Activated naive CD4-positive, alpha-beta T cell treated with anti-CD3 and anti-CD28 coated beads for 36 hours (primary cell): Measurements from ENCODE around the gene CCR3. TPM values are rescaled to one million over a fixed set of nuclear protein-coding genes. Genes with fewer than 3 reads are reported as not detected.

Source experiments
- CTCF ChIA-PET: fragments of 350-600 bp; sonication (Branson Sonifier 250); formaldehyde crosslinking; loops from one replicate; lab custom pipeline; 2021; ENCODE audit warnings: antibody characterized with exemption; lab: Charles Lee
- DNase-seq: peaks from one replicate; pipeline ENCODE4 v3.0.0-alpha.2; 2020
- H3K27ac Mint-ChIP-seq: one replicate; pipeline ENCODE4 v1.8.0; 2021; ENCODE audit warnings: mild to moderate bottlenecking, mixed read lengths
- H3K27me3 Mint-ChIP-seq: one replicate; pipeline ENCODE4 v1.8.0; 2021; ENCODE audit warnings: low read depth, mixed read lengths
- H3K36me3 Mint-ChIP-seq: one replicate; pipeline ENCODE4 v1.8.0; 2021; ENCODE audit warnings: low read depth, mixed read lengths
- H3K4me1 Mint-ChIP-seq: one replicate; pipeline ENCODE4 v1.8.0; 2021; ENCODE audit warnings: low read depth, mixed read lengths
- H3K4me3 Mint-ChIP-seq: one replicate; pipeline ENCODE4 v1.8.0; 2021; ENCODE audit warnings: mild to moderate bottlenecking, moderate library complexity, mixed read lengths
- H3K9me3 Mint-ChIP-seq: one replicate; pipeline ENCODE4 v1.8.0; 2021; ENCODE audit warnings: mixed read lengths
- intact Hi-C: fragments of 100-400 bp; cut with micrococcal nuclease; formaldehyde crosslinking; loops from one replicate; pipeline ENCODE4 v1.15.1; 2023
- total RNA-seq, 2 experiments: library from RNA; stranded (reverse); gene quantifications; one replicate each; pipeline ENCODE4 v1.2.3, GENCODE V29; 2021

Gene CCR3
- total RNA-seq, 2 experiments from 2014 or later, result not detected

DNA sequence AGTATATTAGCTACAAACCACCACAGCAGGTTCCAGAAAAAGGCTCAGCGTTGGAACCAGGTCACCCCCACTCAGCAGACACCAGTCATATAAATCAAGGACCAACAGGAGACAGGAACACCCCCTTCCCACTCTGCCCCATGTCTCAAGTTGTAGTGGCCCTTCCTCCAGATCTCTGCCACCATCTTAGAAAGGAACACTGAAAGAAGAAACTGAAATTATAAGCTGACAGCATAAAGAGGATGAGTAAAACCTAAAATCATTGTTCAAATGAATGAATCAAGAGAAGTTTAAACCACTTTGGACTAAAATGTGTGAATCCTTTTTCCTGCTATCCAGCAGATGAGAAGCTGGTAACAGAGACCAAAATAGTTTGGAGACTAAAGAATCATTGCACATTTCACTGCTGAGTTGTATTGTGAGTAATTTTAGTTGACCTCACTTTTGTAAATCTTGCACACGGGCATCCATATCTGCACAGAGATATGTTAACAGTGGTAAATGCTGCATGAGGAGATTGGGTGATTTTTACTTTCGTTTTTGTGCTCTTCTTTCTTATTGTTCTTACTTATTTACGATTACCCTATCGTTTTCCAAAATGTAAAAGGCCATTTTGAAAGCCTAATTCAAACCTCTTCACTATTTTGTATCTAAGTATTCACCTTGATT is 19.8 kb downstream of the CCR3 start:
- peaks cover 9% of the 10 kb centered on the region for H3K9me3 Mint-ChIP-seq
- CTCF ChIA-PET, result no interaction called here

DNA sequence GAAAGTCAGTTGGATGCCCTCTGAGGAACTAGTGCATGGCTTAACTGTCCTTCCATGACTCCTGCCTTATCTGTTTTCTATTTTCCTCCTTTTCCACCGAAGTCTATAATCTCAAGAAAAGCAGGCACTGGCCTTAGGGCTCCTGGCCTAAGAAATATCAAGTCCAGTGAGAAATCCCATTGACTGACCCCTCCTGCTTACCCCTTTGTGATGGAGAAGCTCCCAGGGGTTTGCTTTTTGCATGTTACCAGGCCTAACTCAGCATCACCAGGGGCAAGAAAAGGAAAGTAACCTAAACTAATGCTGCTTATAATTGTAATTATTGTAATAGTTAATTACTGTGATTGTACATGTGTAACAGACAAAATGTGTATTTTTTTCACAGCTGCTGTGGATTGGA is 21.7 kb downstream of the CCR3 start:
- no peak overlapping the region for H3K4me3 Mint-ChIP-seq
- peaks cover 6% of the 10 kb centered on the region for H3K36me3 Mint-ChIP-seq
- H3K27ac Mint-ChIP-seq, result no peak overlapping the region
- intact Hi-C loops, result no loop called here
- CTCF ChIA-PET, result no interaction called here
- peaks cover 9% of the 10 kb centered on the region for H3K27me3 Mint-ChIP-seq
- peaks cover 10% of the 10 kb centered on the region for H3K4me1 Mint-ChIP-seq
- H3K9me3 Mint-ChIP-seq, result peaks cover 9% of the 10 kb centered on the region
- no peak for DNase-seq

More for the DNA sequence above, 19.8 kb downstream of the CCR3 start:
- intact Hi-C loops, result no loop called here
- DNase-seq, result no peak
- H3K4me1 Mint-ChIP-seq, result peaks cover 10% of the 10 kb centered on the region
- H3K27me3 Mint-ChIP-seq, result peaks cover 5% of the 10 kb centered on the region
- H3K27ac Mint-ChIP-seq, result no peak overlapping the region
- peaks cover 6% of the 10 kb centered on the region for H3K36me3 Mint-ChIP-seq
- H3K4me3 Mint-ChIP-seq, result no peak overlapping the region

- no peak overlapping the region for H3K27ac Mint-ChIP-seq
- H3K27me3 Mint-ChIP-seq, result peaks cover 16% of the 10 kb centered on the region
- peaks cover 11% of the 10 kb centered on the region for H3K4me1 Mint-ChIP-seq
- no peak overlapping the region for H3K4me3 Mint-ChIP-seq
- no peak for DNase-seq
- no peaks in the 10 kb centered on the region for H3K9me3 Mint-ChIP-seq
- H3K36me3 Mint-ChIP-seq, result no peaks in the 10 kb centered on the region
- CTCF ChIA-PET, result interaction anchor here (1.0 to 2.1 kb wide), 4 partner anchors 10 to 111 kb away, joined by 3 to 9 read pairs (median 6); no protein-coding TSS in a partner anchor
- intact Hi-C loops, result no loop called here
Measured at GRCh38 chr3:46266598-46266997, 24.3 kb downstream of the CCR3 start.

DNA sequence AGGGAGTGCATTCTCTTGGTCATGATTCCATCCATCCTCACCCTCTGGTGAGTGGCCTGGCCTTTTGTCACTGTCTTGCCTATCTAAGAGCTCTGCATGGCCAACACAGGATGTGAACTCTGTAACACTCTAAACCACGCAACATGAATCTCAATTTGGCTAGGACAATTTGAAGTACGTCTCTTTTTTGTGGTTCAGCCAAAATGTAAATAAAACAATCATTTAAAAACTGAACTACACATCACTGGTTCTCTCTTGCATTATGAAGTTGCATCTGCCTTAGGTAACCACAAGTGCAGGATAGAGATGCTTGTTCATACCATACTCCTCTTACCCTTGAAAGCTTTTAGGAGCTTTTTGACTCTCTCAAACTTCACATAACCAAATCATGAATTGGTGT is 27.3 kb downstream of the CCR3 start:
- Mint-ChIP-seq H3K36me3 (no peaks in the 10 kb centered on the region), H3K27me3 (peaks cover 23% of the 10 kb centered on the region), H3K27ac (no peak overlapping the region), H3K4me3 (no peak overlapping the region), H3K4me1 (peaks cover 5% of the 10 kb centered on the region), H3K9me3 (no peaks in the 10 kb centered on the region)
- CTCF ChIA-PET, result interaction anchor here (0.6 to 0.9 kb wide), 3 partner anchors 80 to 193 kb away, joined by 3 to 4 read pairs (median 3); no protein-coding TSS in a partner anchor
- intact Hi-C loops, result no loop called here
- no peak for DNase-seq

GRCh38 chr3:46270474-46270873 is 28.2 kb downstream of the CCR3 start:
- no peak for DNase-seq
- Mint-ChIP-seq H3K9me3 (no peaks in the 10 kb centered on the region), H3K27me3 (peaks cover 25% of the 10 kb centered on the region), H3K4me1 (peaks cover 5% of the 10 kb centered on the region), H3K27ac (no peak overlapping the region), H3K36me3 (no peaks in the 10 kb centered on the region), H3K4me3 (no peak overlapping the region)
- intact Hi-C loops, result no loop called here
- CTCF ChIA-PET, result no interaction called here

DNA sequence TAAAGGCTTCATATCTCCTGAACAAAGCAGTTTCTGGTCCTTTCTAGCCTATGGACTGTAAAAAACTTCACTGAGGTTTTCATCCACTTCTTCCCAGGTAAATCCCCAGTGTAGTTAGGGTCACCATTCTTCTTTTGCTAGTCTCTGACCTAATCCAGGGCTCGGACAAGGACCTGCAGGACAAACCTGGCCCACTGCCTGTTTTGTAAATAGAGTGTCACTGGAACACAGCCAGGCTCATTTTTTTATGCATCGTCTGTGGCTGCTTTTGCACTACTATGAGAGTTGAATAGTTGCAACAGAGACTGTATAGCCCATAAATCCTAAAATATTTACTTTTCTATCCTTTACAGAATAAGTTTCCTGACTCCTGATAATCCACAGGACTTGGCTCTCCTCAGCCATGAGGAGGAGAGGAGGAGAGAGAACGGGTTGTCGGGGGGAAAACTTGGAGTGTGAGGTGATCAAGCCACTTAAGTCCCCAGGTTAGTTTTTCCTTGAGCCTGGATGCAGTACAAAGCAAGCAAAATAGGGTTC is 29.0 kb downstream of the CCR3 start:
- Mint-ChIP-seq H3K4me3 (no peak overlapping the region), H3K27me3 (peaks cover 26% of the 10 kb centered on the region), H3K9me3 (no peaks in the 10 kb centered on the region), H3K27ac (no peak overlapping the region), H3K4me1 (peaks cover 5% of the 10 kb centered on the region), H3K36me3 (no peaks in the 10 kb centered on the region)
- CTCF ChIA-PET, result no interaction called here
- intact Hi-C loops, result no loop called here
- no peak for DNase-seq

- no peak overlapping the region for H3K27ac Mint-ChIP-seq
Measured at GRCh38 chr3:46272028-46272451, 29.8 kb downstream of the CCR3 start.

DNA sequence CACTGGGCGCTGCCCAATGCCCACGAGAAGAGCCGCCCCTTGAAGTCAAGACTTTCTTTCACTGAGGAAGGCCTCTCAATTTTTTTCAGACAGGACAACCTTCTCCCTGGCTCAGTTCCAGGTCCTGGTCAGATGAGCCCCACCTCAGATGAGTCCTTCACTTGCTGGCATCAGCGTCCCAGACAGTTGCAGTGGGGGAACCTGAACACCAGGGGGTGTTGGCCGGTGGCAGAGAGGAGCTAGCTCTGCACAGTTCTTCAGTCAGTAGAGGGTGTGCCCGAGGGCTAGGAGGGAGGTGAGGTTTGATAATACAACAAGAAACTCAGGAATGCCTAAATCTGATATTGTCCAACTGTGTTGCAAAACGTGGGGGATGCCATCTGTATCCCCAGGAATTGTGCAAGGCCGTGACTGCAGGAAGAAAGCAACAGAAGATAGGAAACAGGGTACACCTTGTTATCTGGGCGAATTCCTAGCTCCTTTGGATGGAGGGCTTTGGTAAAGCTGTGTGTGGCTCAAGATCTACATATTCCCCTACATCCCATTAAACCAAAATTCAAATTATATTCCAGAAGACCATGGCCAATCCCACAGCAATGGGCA is 34.3 kb downstream of the CCR3 start:
- intact Hi-C loops, result loop anchor here (1.0 kb wide), 2 partner anchors 92 to 96 kb away; no protein-coding TSS in a partner anchor
- Mint-ChIP-seq H3K4me1 (peaks cover 20% of the 10 kb centered on the region), H3K27ac (no peak overlapping the region), H3K36me3 (peaks cover 9% of the 10 kb centered on the region), H3K9me3 (peaks cover 16% of the 10 kb centered on the region), H3K4me3 (no peak overlapping the region), H3K27me3 (peaks cover 14% of the 10 kb centered on the region)
- CTCF ChIA-PET, result interaction anchor here (0.6 to 2.4 kb wide), 25 partner anchors 10 to 277 kb away, joined by 3 to 63 read pairs (median 4); partner anchors contain the start of gene CCR5
- peak; percentile 87 for DNase-seq

More at GRCh38 chr3:46272028-46272451, 29.8 kb downstream of the CCR3 start:
- Mint-ChIP-seq H3K4me3 (no peak overlapping the region), H3K27me3 (peaks cover 25% of the 10 kb centered on the region), H3K4me1 (peaks cover 6% of the 10 kb centered on the region), H3K9me3 (no peaks in the 10 kb centered on the region), H3K36me3 (no peaks in the 10 kb centered on the region)
- CTCF ChIA-PET, result no interaction called here
- intact Hi-C loops, result no loop called here
- no peak for DNase-seq

GRCh38 chr3:46277476-46277875 is 35.2 kb downstream of the CCR3 start:
- intact Hi-C loops, result no loop called here
- Mint-ChIP-seq H3K27ac (no peak overlapping the region), H3K36me3 (peaks cover 9% of the 10 kb centered on the region), H3K27me3 (peaks cover 14% of the 10 kb centered on the region), H3K9me3 (peaks cover 16% of the 10 kb centered on the region), H3K4me3 (no peak overlapping the region), H3K4me1 (peaks cover 20% of the 10 kb centered on the region)
- CTCF ChIA-PET, result interaction anchor here (1.8 to 2.4 kb wide), 3 partner anchors 9 to 97 kb away, joined by 8 to 63 read pairs (median 21); partner anchors contain the start of gene CCR5
- no peak for DNase-seq

- Mint-ChIP-seq H3K36me3 (peaks cover 9% of the 10 kb centered on the region), H3K9me3 (peaks cover 16% of the 10 kb centered on the region), H3K27ac (no peak overlapping the region), H3K4me3 (no peak overlapping the region), H3K4me1 (peaks cover 32% of the 10 kb centered on the region), H3K27me3 (peaks cover 9% of the 10 kb centered on the region)
- no peak for DNase-seq
- CTCF ChIA-PET, result interaction anchor here (0.6 to 2.2 kb wide), 4 partner anchors 89 to 206 kb away, joined by 3 to 12 read pairs (median 3); partner anchors contain the start of gene CCR5
- intact Hi-C loops, result no loop called here
Measured at GRCh38 chr3:46278816-46279672, 36.8 kb downstream of the CCR3 start.

DNA sequence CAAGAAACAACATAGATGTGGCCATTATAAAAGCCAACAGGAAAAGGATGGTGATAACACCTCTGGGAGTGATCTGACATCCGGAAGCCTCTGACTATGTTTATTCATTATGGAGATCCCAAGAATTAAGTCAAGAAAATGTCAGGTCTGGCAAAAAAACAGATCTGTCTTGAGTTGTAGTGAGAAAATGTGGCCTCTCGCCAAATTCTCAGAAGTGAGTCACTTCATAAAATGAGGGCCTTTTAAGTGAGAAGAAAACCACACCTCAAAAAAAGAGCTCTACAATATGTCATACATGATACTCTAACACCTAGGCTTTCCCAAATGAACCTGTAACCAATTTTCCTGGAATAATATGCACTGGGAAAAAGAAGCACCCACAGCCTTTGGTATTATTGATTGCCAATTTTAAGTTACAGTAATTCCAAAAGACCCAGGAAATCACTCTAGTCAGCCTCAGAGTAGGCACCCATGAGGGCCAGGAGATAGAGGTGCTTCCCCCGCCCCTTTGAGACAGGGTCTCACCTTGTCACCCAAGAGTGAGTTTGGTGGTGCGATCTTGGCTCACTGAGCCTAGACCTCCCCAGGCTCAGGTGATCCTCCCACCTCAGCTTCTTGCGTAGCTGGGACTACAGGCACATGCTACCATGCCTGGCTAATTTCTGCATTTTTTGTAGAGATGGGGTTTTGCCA is 38.0 kb downstream of the CCR3 start:
- peak overlapping the region; percentile 33 for H3K27ac Mint-ChIP-seq
- intact Hi-C loops, result loop anchor here (1.0 kb wide), 4 partner anchors 14 to 215 kb away; partner anchors contain the start of gene CCR5
- DNase-seq, result peak; percentile 86
- CTCF ChIA-PET, result interaction anchor here (1.0 to 2.2 kb wide), 3 partner anchors 20 to 90 kb away, joined by 3 to 12 read pairs (median 4); partner anchors contain the start of gene CCR5
- H3K27me3 Mint-ChIP-seq, result peaks cover 7% of the 10 kb centered on the region
- H3K36me3 Mint-ChIP-seq, result peaks cover 9% of the 10 kb centered on the region
- H3K9me3 Mint-ChIP-seq, result peaks cover 16% of the 10 kb centered on the region
- H3K4me3 Mint-ChIP-seq, result no peak overlapping the region
- peaks cover 42% of the 10 kb centered on the region for H3K4me1 Mint-ChIP-seq
